ENCODE results near the gene PSMA1. TPM values are rescaled to one million over a fixed set of nuclear protein-coding genes. Genes with fewer than 3 reads are reported as not detected.
A peak's percentile ranks its signal among the peaks of the same experiment; 100 is the strongest.

PSMA1 gene
- total RNA-seq, 2 donors from 2014 or later = 68.7 to 135 TPM

DNA sequence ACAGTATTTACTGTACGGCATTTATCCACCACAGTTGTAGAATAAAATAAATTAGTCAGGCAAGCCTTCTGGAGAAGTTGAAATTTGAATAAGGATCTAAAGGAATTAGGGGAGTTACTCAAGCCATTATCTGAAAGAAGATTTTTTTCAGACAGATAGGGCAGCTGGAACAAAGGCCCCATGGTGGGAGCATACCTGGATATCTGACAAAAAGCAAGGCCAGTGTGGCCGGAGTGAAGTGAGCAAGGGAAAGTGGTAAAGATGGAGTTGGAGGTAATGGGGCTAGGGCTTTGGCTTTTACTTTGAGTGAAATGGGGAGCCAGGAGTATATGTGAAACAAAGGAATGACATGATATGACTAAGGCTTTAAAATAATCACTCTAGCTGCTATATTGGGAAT lies 45.7 kb upstream of the PSMA1 start:
- H3K4me1 ChIP-seq (replicated peaks) = no peaks in the 10 kb centered on the region
- TF ChIP-seq POLR2AphosphoS5 (IDR thresholded peaks at IDR 0.05) = no peak
- TF ChIP-seq POLR2A (IDR thresholded peaks at IDR 0.05) = no peak
- TF ChIP-seq, protein P1, sequence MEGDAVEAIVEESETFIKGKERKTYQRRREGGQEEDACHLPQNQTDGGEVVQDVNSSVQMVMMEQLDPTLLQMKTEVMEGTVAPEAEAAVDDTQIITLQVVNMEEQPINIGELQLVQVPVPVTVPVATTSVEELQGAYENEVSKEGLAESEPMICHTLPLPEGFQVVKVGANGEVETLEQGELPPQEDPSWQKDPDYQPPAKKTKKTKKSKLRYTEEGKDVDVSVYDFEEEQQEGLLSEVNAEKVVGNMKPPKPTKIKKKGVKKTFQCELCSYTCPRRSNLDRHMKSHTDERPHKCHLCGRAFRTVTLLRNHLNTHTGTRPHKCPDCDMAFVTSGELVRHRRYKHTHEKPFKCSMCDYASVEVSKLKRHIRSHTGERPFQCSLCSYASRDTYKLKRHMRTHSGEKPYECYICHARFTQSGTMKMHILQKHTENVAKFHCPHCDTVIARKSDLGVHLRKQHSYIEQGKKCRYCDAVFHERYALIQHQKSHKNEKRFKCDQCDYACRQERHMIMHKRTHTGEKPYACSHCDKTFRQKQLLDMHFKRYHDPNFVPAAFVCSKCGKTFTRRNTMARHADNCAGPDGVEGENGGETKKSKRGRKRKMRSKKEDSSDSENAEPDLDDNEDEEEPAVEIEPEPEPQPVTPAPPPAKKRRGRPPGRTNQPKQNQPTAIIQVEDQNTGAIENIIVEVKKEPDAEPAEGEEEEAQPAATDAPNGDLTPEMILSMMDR (IDR thresholded peaks at IDR 0.05) = no peak
- intact Hi-C loops (cut with DNase I) = no loop called here
- no peak overlapping the region for H3K4me3 ChIP-seq
- peak overlapping the region in 1 of 2 donors; percentile 30 for H3K27ac ChIP-seq
- H3K36me3 ChIP-seq = no peaks in the 10 kb centered on the region
- no peak for DNase-seq (ENCODE audit: low spot score)
- 94% methylated on average over 2 of the region's 2 CpGs for WGBS
- H3K27me3 ChIP-seq (replicated peaks; ENCODE audit: insufficient read depth) = no peaks in the 10 kb centered on the region
- H3K9me3 ChIP-seq = no peaks in the 10 kb centered on the region

DNA sequence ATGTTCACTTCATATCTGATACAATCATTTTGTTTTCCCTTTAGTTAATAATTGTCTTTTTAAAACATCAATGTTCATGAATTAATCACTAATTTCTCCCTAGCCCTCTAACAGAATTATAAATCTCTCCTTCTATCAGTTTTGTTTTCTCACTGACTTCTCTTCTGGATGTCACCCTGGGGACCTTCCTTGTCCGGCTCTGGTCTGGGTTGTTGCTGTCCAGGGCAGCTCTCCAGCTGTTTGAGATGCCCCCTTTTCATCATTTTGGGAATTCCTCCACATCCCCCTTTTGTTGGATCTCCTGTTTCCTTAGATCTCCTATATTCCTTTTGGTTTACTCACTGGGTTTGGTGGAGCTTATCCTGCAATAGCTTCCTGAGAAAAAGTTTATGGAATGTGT lies 35.6 kb upstream of the PSMA1 start:
- Histone ChIP-seq H3K4me3 (no peak overlapping the region), H3K9me3 (no peaks in the 10 kb centered on the region), H3K4me1 (replicated peaks) (no peaks in the 10 kb centered on the region), H3K27me3 (replicated peaks; ENCODE audit: insufficient read depth) (no peaks in the 10 kb centered on the region), H3K36me3 (no peaks in the 10 kb centered on the region), H3K27ac (no peak overlapping the region)
- TF ChIP-seq, protein P1 (IDR thresholded peaks at IDR 0.05) = no peak
- no peak for TF ChIP-seq POLR2A (IDR thresholded peaks at IDR 0.05)
- TF ChIP-seq POLR2AphosphoS5 (IDR thresholded peaks at IDR 0.05) = no peak
- intact Hi-C loops (cut with DNase I) = no loop called here
- WGBS = 64% methylated on average over 1 of the region's 1 CpG
- no peak for DNase-seq (ENCODE audit: low spot score)

DNA sequence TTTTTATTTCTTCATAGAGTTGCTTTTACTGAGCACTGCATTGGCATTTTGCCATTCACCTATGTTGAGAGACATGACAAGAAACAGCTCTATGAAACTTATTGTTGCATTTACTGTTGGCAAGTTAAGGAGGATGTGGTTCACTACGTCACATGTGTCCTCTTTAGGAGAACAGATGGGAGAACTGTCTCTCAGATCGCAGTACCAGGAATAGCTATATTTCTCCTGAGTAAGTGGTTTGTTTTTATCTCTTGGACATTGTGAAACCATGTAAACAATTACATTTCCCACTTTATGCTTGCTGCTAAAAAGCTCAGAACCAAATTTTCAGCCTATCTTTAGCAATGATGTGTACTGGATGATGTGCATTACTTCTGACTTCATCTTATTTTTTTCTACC lies 34.8 kb upstream of the PSMA1 start:
- H3K4me3 ChIP-seq = no peak overlapping the region
- peak; percentile 26 for DNase-seq (ENCODE audit: low spot score)
- WGBS = 24% methylated on average over 2 of the region's 2 CpGs
- H3K27me3 ChIP-seq (replicated peaks; ENCODE audit: insufficient read depth) = no peaks in the 10 kb centered on the region
- no peaks in the 10 kb centered on the region for H3K4me1 ChIP-seq (replicated peaks)
- intact Hi-C loops (cut with DNase I) = no loop called here
- TF ChIP-seq POLR2A (IDR thresholded peaks at IDR 0.05) = no peak
- TF ChIP-seq POLR2AphosphoS5 (IDR thresholded peaks at IDR 0.05) = peak; percentile 70
- no peaks in the 10 kb centered on the region for H3K36me3 ChIP-seq
- H3K27ac ChIP-seq = no peak overlapping the region
- no peaks in the 10 kb centered on the region for H3K9me3 ChIP-seq

DNA sequence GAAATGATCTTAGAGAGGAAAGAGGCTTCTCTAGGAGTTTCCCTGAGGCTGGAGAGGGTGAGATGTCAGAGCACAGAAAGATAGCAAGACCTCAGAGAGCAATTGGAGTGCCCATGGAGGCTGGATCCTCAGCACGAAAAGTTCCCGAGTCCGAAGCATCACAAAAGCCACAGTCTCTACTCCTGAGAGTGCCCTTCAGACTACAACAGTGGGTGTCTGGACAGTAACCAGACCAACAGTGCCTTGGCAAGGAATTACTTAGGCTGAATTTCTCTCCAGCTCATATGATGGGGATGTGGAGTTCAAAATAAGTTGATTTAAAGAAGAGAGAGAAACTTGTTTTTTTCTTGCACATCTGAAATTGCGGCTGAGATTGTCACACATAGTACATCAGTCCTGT lies 31.9 kb upstream of the PSMA1 start:
- no peaks in the 10 kb centered on the region for H3K4me1 ChIP-seq (replicated peaks)
- TF ChIP-seq POLR2AphosphoS5 (IDR thresholded peaks at IDR 0.05) = no peak
- TF ChIP-seq, protein P1 (IDR thresholded peaks at IDR 0.05) = no peak
- no peak for TF ChIP-seq POLR2A (IDR thresholded peaks at IDR 0.05)
- no peaks in the 10 kb centered on the region for H3K27me3 ChIP-seq (replicated peaks; ENCODE audit: insufficient read depth)
- H3K9me3 ChIP-seq = no peaks in the 10 kb centered on the region
- no peak overlapping the region for H3K27ac ChIP-seq
- 90% methylated on average over 4 of the region's 4 CpGs for WGBS
- no peaks in the 10 kb centered on the region for H3K36me3 ChIP-seq
- intact Hi-C loops (cut with DNase I) = no loop called here
- DNase-seq (ENCODE audit: low spot score) = no peak
- H3K4me3 ChIP-seq = no peak overlapping the region

DNA sequence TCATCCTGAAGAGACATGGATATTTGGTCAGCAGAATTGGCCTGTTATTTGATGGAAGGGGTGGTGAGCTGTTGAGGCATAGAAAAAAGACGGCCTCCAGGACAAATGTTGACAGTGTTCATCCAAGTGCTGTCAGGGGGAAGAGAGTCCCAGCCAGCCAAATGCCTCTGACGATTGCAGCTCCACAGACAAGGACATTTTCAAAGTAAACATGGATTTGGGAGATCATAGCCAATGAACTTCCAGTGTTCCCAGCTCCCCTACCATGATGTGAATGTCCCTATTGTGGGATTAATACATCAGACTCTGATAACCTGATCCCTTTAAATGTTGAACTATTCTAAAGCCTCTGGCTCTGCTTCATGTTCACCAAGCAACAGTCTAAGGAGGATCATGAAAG lies 31.2 kb upstream of the PSMA1 start:
- TF ChIP-seq, protein P1 (IDR thresholded peaks at IDR 0.05) = no peak
- TF ChIP-seq POLR2A (IDR thresholded peaks at IDR 0.05) = no peak
- TF ChIP-seq POLR2AphosphoS5 (IDR thresholded peaks at IDR 0.05) = no peak
- Histone ChIP-seq H3K36me3 (no peaks in the 10 kb centered on the region), H3K27me3 (replicated peaks; ENCODE audit: insufficient read depth) (no peaks in the 10 kb centered on the region), H3K27ac (no peak overlapping the region), H3K4me3 (no peak overlapping the region), H3K4me1 (replicated peaks) (no peaks in the 10 kb centered on the region), H3K9me3 (no peaks in the 10 kb centered on the region)
- 29% methylated on average over 2 of the region's 2 CpGs for WGBS
- intact Hi-C loops (cut with DNase I) = no loop called here
- DNase-seq (ENCODE audit: low spot score) = no peak
